Heart left ventricle (tissue), 16 donors: ENCODE results near the gene STAG3. TPM values are rescaled to one million over a fixed set of nuclear protein-coding genes. Genes with fewer than 3 reads are reported as not detected.
A peak's percentile ranks its signal among the peaks of the same experiment; 100 is the strongest.
"Not testable (repeated sequence)": the region's sequence is repeated elsewhere in the genome, so short reads cannot be mapped to it uniquely, and the experiment has no call there.

Source experiments
- ATAC-seq, 4 donors: fragments of 200-7000 bp; cut with Tn5 transposase; one replicate each; pipeline ENCODE4 v1.9.1; 2020 to 2022; ENCODE audit warnings: moderate library complexity in 4 of 4, mild to moderate bottlenecking in 3 of 4, moderate number of reproducible peaks in 1 of 4
- DNase-seq, 5 donors: peaks; one replicate each; pipeline ENCODE4 v3.0.0-alpha.2; 2020
- H3K27ac ChIP-seq, 12 donors: fragments of 200-600 bp; sonication (generic) in 4 of 12; one replicate each; pipeline versions ENCODE4 v1.5.0 to v1.8.0; 2016 to 2022; ENCODE audit warnings: mild to moderate bottlenecking in 2 of 12
- H3K27me3 ChIP-seq, 9 donors: fragments of 200-600 bp; sonication (generic) in 2 of 9; one replicate each; pipeline versions ENCODE4 v1.5.1 to v1.8.0; 2016 to 2022; ENCODE audit warnings: mild to moderate bottlenecking in 3 of 9
- H3K36me3 ChIP-seq, 9 donors: fragments of 200-600 bp; sonication (generic) in 2 of 9; one replicate each; pipeline versions ENCODE4 v1.5.0 to v1.8.0; 2018 to 2022; ENCODE audit warnings: mild to moderate bottlenecking in 2 of 9
- H3K4me1 ChIP-seq, 12 donors: fragments of 200-600 bp; sonication (generic) in 4 of 12; one replicate each; pipeline versions ENCODE4 v1.5.0 to v1.8.0; 2016 to 2022; ENCODE audit warnings: mild to moderate bottlenecking in 3 of 12
- H3K4me3 ChIP-seq, 12 donors: fragments of 200-600 bp; sonication (generic) in 4 of 12; one replicate each; pipeline versions ENCODE4 v1.5.0 to v1.8.0; 2017 to 2022; ENCODE audit warnings: mild to moderate bottlenecking in 9 of 12, moderate library complexity in 4 of 12
- H3K9me3 ChIP-seq, 12 donors: fragments of 200-600 bp; sonication (generic) in 4 of 12; one replicate each; pipeline versions ENCODE4 v1.5.0 to v1.8.0; 2016 to 2022; ENCODE audit warnings: mild to moderate bottlenecking in 1 of 12
- CTCF ChIP-seq, 12 donors: fragments of 200-600 bp; sonication (generic) in 4 of 12; IDR thresholded peaks; one replicate each; pipeline versions ENCODE4 v1.5.0 to v1.8.0; 2018 to 2022; ENCODE audit warnings: antibody characterized with exemption in 12 of 12, mild to moderate bottlenecking in 5 of 12
- POLR2A ChIP-seq, 2 donors: fragments of 450-650 bp; IDR thresholded peaks; one replicate each; pipeline ENCODE4 v1.6.1; 2017; ENCODE audit warnings: antibody characterized with exemption in 2 of 2, mild to moderate bottlenecking in 2 of 2, moderate library complexity in 2 of 2
- WGBS, 4 donors: extraction: QIAGEN DNeasy Blood & Tissue Kit in 2 of 4; methylation state at CpG; one replicate each; pipeline versions ENCODE4 v1.1.5 to v1.1.7; 2013 to 2018; 5-methylcytosine and 5-hydroxymethylcytosine counted together
- intact Hi-C, 10 donors: fragments of 100-400 bp; cut with DNase I; formaldehyde crosslinking; loops; one replicate each; pipeline versions ENCODE4 v1.11.1 to v1.14.2; 2022
- long read RNA-seq, 3 donors: library from polyadenylated mRNA; unstranded; transcript quantifications; one replicate each; pipeline ENCODE4 v2.0.0, GENCODE V29; 2020 to 2021
- polyA plus RNA-seq, 2 donors: library from polyadenylated mRNA; stranded (reverse); fragments of 200-250 nt; gene quantifications; one replicate each; pipeline ENCODE4 v1.2.3, GENCODE V29; 2013
- total RNA-seq, 9 donors: library from RNA; depleted of rRNA in 2 of 9; stranded (reverse); fragments of >200 nt in 2 of 9; fragmentation: NEBNext Ultra II Directional in 3 of 9; extraction: Animal tissue kit (Norgen Biotek cat#: 25700) in 3 of 9; gene quantifications; one replicate each; pipeline versions ENCODE4 v1.1.0 to v1.2.4, GENCODE V29; 2016 to 2023
- donor health status: ischemic (EF 13 %, LVEDD 7.1; RV severe dilation, severe dysfunction).
- donor health status: healthy with polysubstance abuse.
- donor health status: DM: no; HTN: yes; CAD: no.
- donor health status: DM: no; HTN: no; CAD: no.
- donor health status: ischemic (EF 25% LVEDD 6.9; RV normal size, moderate dysfunction).
- donor health status: ischemic (EF 25% LVEDD 5.7; RV mildly dilated, moderate dysfunction).
- donor health status: healthy.
- donor health status: DM: yes; HTN: yes; CAD: no.
- donor health status: ischemic (EF 35%, LVEDD 5.7; RV mildly dilated, moderate dysfunction).
- donor health status: nonischemic (EF 11% LVEDD 7.7; RV severe dilation, severe dysfunction).
- donor health status: DM: yes; HTN: yes; CAD: no.
- donor health status: PGD.
- donor health status: ischemic (EF 29% LVEDD 5.4; RV normal size, mild dysfunction).
- donor health status: nonischemic (EF 23%, LVEDD 6.1; RV moderate dilation, normal function).

STAG3 gene
- total RNA-seq (1 to 10 TPM in 2 of 9 donors, under 1 TPM in 6, not detected in 1; 0.09 to 1.3 (median 0.58) TPM), polyA plus RNA-seq (under 1 TPM; 0.11 to 0.88 TPM)
- long read RNA-seq, donor 1, partial matches to known transcripts = 0 of 1 reads
- long read RNA-seq, donor 1, other reads (novel, unspliced or antisense) = 1 of 1 reads
- long read RNA-seq, donor 2 = 0 reads
- long read RNA-seq, donor 3, partial matches to known transcripts = 0 of 2 reads
- long read RNA-seq, donor 3, other reads (novel, unspliced or antisense) = 2 of 2 reads

- DNase-seq = peak; percentile 95 to 98 (median 96)
These were observed at the start of gene STAG3, which contains the start of gene GPC2 for GRCh38 chr7:100177045-100178001. Gene STAG3, plus strand, starts transcription at chr7:100177918. Its CDS starts 2,639 bp downstream, at chr7:100180557. Gene GPC2, minus strand, starts transcription at chr7:100177381. Its CDS starts 182 bp downstream, at chr7:100177199.

GRCh38 chr7:100128637-100128963 is 49.1 kb upstream of the STAG3 start:
- H3K36me3 ChIP-seq = no peaks in the 10 kb centered on the region
- H3K4me3 ChIP-seq = peak overlapping the region in 1 of 12 donors; percentile 99
- no peak for TF ChIP-seq POLR2A (IDR thresholded peaks at IDR 0.05)
- no peak for TF ChIP-seq CTCF (IDR thresholded peaks at IDR 0.05)
- intact Hi-C loops = loop anchor here in 8 of 10 donors (5.0 kb wide), 5 partner anchors 36 to 216 kb away; partner anchors contain the start of genes AZGP1 (in 1 of the 8) and COPS6 (in 1 of the 8)
- no peak for ATAC-seq
- 70 to 93% (median 82%) methylated on average over 1 of the region's 1 CpG for WGBS, 4 donors
- peak overlapping the region in 1 of 12 donors; percentile 98 for H3K27ac ChIP-seq
- DNase-seq = peak in 1 of 5 donors; percentile 6
- H3K4me1 ChIP-seq = peaks cover 0 to 41% (median 18%) of the 10 kb centered on the region in 12 donors
- no peaks in the 10 kb centered on the region for H3K9me3 ChIP-seq
- H3K27me3 ChIP-seq = no peaks in the 10 kb centered on the region

More at GRCh38 chr7:100177045-100178001, at the start of gene STAG3, which contains the start of gene GPC2:
- Histone ChIP-seq H3K4me1 (peaks cover 0 to 16% (median 8%) of the 10 kb centered on the region in 12 donors), H3K27ac (peak within 1 kb of the TSS in 4 of 12 donors; percentile 27 to 60 (median 46)), H3K27me3 (peaks cover 0 to 9% (median under 1%) of the 10 kb centered on the region in 9 donors), H3K4me3 (peak within 1 kb of the TSS; percentile 28 to 69 (median 51)), H3K36me3 (no peaks in the 10 kb centered on the region), H3K9me3 (no peaks in the 10 kb centered on the region)
- 0 to 3% (median 2%) methylated on average over 47 to 78 of the region's 78 CpGs for WGBS, 4 donors
- peak; percentile 94 to 97 (median 96) for ATAC-seq
- intact Hi-C loops = loop anchor here in 1 of 10 donors (1.0 kb wide), 1 partner anchor 19 kb away; the partner anchor contains the start of gene TRAPPC14
- TF ChIP-seq CTCF (IDR thresholded peaks at IDR 0.05) = no peak
- TF ChIP-seq POLR2A (IDR thresholded peaks at IDR 0.05) = peak in 1 of 2 donors; percentile 42

- not testable (repeated sequence) for H3K9me3 ChIP-seq, ATAC-seq, H3K27ac ChIP-seq, H3K4me3 ChIP-seq, H3K27me3 ChIP-seq, H3K36me3 ChIP-seq, DNase-seq
- 89 to 100% (median 95%) methylated on average over 1 of the region's 1 CpG for WGBS, 4 donors
- intact Hi-C loops = loop anchor here in 6 of 10 donors (5.0 to 10.0 kb wide), 6 partner anchors 82 to 225 kb away; partner anchors contain the start of genes PVRIG (in 5 of the 6) and PILRB (in 1 of the 6)
- peaks cover 0 to 30% (median 18%) of the 10 kb centered on the region in 12 donors for H3K4me1 ChIP-seq
These were observed 47.5 kb upstream of the STAG3 start for GRCh38 chr7:100130220-100130607.

GRCh38 chr7:100130608-100131453 is 46.9 kb upstream of the STAG3 start:
- Histone ChIP-seq H3K9me3 (no peaks in the 10 kb centered on the region), H3K36me3 (no peaks in the 10 kb centered on the region), H3K27me3 (no peaks in the 10 kb centered on the region), H3K27ac (no peak overlapping the region), H3K4me3 (peak overlapping the region in 3 of 12 donors; percentile 12 to 30 (median 18)), H3K4me1 (peaks cover 0 to 25% (median 15%) of the 10 kb centered on the region in 12 donors)
- TF ChIP-seq CTCF (IDR thresholded peaks at IDR 0.05) (peak; percentile 75 to 96 (median 86)), POLR2A (IDR thresholded peaks at IDR 0.05) (no peak)
- peak; percentile 71 to 92 (median 76) for DNase-seq
- no peak for ATAC-seq
- 12 to 15% (median 14%) methylated on average over 24 of the region's 24 CpGs for WGBS, 4 donors
- intact Hi-C loops = loop anchor here in 6 of 10 donors (5.0 to 10.0 kb wide), 6 partner anchors 81 to 224 kb away; partner anchors contain the start of genes PVRIG (in 5 of the 6) and PILRB (in 1 of the 6)
